Measurements from ENCODE around the gene TMEM115. TPM values are rescaled to one million over a fixed set of nuclear protein-coding genes. Genes with fewer than 3 reads are reported as not detected.

TMEM115 gene
- total RNA-seq, 1 donor from 2014 or later = 40.1 TPM

DNA sequence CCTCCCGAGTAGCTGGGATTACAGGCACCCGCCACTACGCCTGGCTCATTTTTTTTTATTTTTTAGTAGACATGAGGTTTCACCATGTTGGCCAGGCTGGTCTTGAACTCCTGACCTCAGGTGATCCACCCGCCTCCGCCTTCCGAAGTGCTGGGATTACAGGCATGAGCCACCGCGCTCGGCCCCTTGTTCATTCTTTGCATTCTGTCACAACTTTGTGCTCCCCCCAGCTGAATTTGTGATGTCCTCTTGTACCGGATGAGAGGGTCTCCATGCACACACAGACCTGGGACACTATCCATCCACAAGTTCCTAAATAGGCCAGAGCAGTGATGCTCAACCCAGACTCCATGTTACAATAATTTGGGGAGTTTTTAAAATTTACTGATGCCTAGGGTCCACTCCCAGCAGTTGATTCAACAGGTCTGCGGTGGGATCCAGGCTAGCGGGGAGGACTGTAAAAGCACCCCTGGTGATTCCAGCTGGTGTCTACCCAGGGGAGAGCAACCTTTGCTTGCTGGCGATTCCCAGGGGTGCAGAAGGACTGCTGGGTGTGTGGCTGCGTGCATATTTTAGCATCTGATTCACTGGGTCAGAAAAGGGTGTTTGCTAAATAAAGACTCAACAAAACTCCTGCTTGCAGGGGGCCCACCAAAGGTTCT lies 19.7 kb downstream of the TMEM115 start:
- Histone ChIP-seq H3K4me1 (peaks cover 50% of the 10 kb centered on the region), H3K36me3 (no peaks in the 10 kb centered on the region), H3K27me3 (no peaks in the 10 kb centered on the region), H3K9me3 (no peaks in the 10 kb centered on the region), H3K4me3 (peak overlapping the region; percentile 95), H3K27ac (peak overlapping the region; percentile 96)
- intact Hi-C loops (cut with DNase I) = no loop called here
- TF ChIP-seq, protein P1, sequence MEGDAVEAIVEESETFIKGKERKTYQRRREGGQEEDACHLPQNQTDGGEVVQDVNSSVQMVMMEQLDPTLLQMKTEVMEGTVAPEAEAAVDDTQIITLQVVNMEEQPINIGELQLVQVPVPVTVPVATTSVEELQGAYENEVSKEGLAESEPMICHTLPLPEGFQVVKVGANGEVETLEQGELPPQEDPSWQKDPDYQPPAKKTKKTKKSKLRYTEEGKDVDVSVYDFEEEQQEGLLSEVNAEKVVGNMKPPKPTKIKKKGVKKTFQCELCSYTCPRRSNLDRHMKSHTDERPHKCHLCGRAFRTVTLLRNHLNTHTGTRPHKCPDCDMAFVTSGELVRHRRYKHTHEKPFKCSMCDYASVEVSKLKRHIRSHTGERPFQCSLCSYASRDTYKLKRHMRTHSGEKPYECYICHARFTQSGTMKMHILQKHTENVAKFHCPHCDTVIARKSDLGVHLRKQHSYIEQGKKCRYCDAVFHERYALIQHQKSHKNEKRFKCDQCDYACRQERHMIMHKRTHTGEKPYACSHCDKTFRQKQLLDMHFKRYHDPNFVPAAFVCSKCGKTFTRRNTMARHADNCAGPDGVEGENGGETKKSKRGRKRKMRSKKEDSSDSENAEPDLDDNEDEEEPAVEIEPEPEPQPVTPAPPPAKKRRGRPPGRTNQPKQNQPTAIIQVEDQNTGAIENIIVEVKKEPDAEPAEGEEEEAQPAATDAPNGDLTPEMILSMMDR (IDR thresholded peaks at IDR 0.05) = no peak
- DNase-seq = no peak
- no peak for ATAC-seq

DNA sequence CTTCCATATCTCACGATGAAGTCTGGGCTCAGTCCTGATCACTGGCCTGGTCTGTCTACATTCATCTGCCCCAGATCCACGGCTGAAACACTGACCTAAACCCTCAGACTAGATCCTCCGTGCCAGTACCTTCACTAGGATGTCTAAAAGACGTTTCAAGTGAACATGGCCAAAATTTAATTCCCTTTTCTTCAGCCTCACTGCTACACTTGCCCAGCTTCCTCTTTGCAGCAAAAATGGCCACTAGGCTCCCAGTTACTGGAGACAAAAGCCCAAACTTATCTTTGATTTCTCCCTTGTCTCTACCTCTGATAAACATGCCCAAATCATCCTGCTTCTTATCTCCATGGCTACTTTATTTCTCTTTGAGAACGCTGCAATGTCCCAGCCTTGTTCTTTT lies 20.4 kb downstream of the TMEM115 start:
- Histone ChIP-seq H3K4me3 (peak overlapping the region; percentile 95), H3K27me3 (no peaks in the 10 kb centered on the region), H3K27ac (peak overlapping the region; percentile 96), H3K4me1 (peaks cover 56% of the 10 kb centered on the region), H3K36me3 (no peaks in the 10 kb centered on the region), H3K9me3 (no peaks in the 10 kb centered on the region)
- ATAC-seq = no peak
- TF ChIP-seq, protein P1 (IDR thresholded peaks at IDR 0.05) = no peak
- intact Hi-C loops (cut with DNase I) = no loop called here
- DNase-seq = no peak

DNA sequence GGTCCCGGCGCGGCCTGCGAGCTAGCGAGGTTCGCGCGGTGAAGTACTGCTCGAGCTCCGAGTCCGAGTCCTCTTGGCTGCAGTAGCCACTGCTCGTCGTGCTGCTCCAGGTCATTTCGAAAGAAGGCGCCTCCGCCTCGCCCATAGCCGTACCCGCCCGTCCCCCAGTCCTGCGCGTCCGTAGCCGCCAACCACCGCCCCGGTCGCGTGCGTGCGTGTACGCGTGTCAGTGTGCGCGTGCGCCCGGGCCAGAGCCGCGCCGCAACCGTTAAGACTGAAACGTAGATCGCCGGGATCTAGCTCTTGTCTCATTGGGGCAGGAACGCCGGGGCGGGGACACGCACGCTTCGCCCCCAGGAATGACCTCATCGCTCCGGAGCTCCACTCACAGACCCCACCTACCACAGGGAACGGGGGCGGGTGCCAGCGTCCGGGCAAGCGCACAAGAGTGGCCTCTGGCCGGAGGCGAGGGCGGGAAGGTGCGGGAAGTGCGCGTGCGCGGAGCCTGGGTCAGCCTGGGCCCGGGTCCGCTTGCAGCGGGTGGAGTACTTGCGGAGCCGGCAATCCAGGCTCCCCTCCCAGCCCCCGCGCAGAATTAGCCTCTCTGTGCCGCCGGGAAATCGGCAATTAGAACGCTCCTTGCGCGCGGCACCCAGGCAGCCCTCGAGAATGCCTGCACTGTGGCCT lies 22.0 kb downstream of the TMEM115 start:
- peak overlapping the region; percentile 95 for H3K4me3 ChIP-seq
- peak; percentile 90 for ATAC-seq
- intact Hi-C loops (cut with DNase I) = no loop called here
- DNase-seq = peak; percentile 100
- peak overlapping the region; percentile 96 for H3K27ac ChIP-seq
- H3K27me3 ChIP-seq = no peaks in the 10 kb centered on the region
- TF ChIP-seq, protein P1 (IDR thresholded peaks at IDR 0.05) = no peak
- H3K36me3 ChIP-seq = no peaks in the 10 kb centered on the region
- H3K4me1 ChIP-seq = peaks cover 60% of the 10 kb centered on the region
- no peaks in the 10 kb centered on the region for H3K9me3 ChIP-seq

DNA sequence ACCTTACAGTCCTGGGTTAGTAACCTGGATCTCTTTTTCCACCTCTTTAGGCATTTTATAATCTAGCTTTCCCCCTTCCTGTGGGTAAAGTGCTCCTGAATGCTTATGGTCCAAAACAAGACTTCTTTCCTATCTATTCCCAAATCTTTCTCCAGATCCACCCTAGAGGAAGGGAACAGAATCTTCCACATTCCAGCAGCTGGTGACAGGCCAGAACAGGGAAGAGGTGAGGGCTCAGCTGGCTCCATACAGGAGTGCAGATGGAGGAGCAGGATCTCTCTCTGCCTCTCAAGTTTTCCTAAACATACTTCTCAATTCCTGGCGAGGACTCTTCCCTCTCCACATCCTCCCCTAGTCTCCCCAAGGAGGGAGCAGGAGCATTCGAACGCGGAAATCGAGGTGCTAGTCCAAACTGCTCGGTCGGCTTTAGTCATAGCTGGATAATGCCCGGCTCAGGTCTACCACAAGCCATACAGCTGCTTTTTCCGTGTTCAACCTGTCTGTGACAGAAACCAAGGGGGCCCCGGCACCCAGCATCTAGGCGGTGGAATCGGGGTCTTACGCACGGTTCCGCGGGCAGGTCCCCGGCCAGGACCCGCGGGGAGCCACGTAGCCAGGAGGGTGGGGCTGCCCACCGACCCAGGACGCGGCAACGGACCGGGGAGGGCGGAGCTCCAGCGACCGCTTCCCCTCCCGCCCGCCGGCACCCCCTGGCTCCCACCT lies 22.7 kb downstream of the TMEM115 start:
- Histone ChIP-seq H3K27me3 (no peaks in the 10 kb centered on the region), H3K4me3 (peak overlapping the region; percentile 95), H3K9me3 (no peaks in the 10 kb centered on the region), H3K27ac (peak overlapping the region; percentile 96), H3K36me3 (peaks cover 3% of the 10 kb centered on the region), H3K4me1 (peaks cover 56% of the 10 kb centered on the region)
- intact Hi-C loops (cut with DNase I) = no loop called here
- no peak for DNase-seq
- TF ChIP-seq, protein P1 (IDR thresholded peaks at IDR 0.05) = no peak
- ATAC-seq = no peak

DNA sequence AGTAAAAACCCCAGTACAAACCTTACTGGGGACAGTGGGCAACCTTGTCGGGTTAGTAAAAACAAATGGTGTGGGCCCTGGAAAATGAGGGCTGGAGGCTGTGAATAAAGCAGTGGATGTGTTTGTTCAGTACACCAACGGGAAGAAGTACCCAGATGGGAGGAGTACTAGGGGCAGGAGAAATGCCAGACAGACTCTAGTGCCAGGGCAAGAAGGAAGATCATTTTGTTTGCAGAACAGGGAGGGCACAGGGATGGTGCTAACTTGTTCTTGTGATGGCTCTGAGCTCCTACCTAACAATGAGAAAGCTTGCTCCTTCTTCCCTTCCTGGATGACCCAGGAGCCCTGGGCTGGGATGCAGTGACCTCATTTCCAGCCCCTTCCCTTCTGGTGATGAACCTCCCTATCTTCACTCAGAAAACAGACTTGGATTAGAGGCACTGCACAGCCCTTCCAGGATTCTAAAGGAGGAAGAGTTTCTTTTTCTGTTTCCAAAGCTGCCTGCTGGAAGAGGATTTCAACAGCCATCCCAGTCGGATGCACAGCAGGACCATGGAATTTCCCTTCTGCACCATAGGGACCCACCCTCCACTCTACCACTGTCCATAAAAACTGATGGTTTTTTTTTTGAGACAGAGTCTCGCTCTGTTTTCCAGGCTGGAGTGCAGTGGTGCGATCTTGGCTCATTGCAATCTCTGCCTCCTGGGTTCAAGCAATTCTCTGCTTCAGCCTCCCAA lies 24.8 kb downstream of the TMEM115 start:
- Histone ChIP-seq H3K4me3 (peak overlapping the region; percentile 95), H3K27ac (peak overlapping the region; percentile 96), H3K4me1 (peaks cover 44% of the 10 kb centered on the region), H3K9me3 (no peaks in the 10 kb centered on the region), H3K36me3 (peaks cover 24% of the 10 kb centered on the region), H3K27me3 (no peaks in the 10 kb centered on the region)
- ATAC-seq (no peak), DNase-seq (no peak)
- TF ChIP-seq, protein P1 (IDR thresholded peaks at IDR 0.05) = no peak
- intact Hi-C loops (cut with DNase I) = no loop called here
